ENCODE results near the gene TBC1D1. TPM values are rescaled to one million over a fixed set of nuclear protein-coding genes. Genes with fewer than 3 reads are reported as not detected.

The TBC1D1 gene
- total RNA-seq, 2 donors from 2014 or later = 23.3 to 28.7 TPM

DNA sequence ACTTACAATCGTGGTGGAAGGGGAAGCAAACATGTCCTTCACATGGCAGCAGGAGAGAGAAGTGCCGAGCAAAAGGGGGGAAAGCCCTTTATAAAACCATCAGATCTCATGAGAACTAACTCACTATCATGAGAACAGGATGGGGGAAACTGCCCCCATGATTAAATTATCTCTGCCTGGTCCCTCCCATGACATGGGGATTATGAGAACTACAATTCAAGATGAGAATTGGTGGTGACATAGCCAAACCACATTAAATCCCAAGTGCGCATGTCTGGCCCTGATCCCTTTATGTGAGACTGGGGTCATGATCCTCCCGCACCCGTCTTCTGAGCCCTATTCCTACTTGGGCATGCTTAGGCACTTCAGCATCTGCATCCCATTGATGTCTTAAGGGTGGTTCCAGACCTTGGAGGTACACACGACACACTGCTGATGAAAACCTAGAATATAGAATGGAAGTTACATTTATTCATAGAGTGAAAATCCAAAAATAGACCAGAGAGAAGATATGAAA lies 185.3 kb downstream of the TBC1D1 start:
- ATAC-seq = no peak
- no peaks in the 10 kb centered on the region for H3K36me3 ChIP-seq (replicated peaks in 1 of 2; ENCODE audit: insufficient read depth in 1 of 2, low read depth in 2 of 2)
- H3K4me1 ChIP-seq = peaks cover 30% of the 10 kb centered on the region
- H3K27me3 ChIP-seq = no peaks in the 10 kb centered on the region
- intact Hi-C loops (cut with DNase I) = loop anchor here (10.0 kb wide), 1 partner anchor 99 kb away; no protein-coding TSS in a partner anchor
- DNase-seq = no peak
- TF ChIP-seq, protein P1, sequence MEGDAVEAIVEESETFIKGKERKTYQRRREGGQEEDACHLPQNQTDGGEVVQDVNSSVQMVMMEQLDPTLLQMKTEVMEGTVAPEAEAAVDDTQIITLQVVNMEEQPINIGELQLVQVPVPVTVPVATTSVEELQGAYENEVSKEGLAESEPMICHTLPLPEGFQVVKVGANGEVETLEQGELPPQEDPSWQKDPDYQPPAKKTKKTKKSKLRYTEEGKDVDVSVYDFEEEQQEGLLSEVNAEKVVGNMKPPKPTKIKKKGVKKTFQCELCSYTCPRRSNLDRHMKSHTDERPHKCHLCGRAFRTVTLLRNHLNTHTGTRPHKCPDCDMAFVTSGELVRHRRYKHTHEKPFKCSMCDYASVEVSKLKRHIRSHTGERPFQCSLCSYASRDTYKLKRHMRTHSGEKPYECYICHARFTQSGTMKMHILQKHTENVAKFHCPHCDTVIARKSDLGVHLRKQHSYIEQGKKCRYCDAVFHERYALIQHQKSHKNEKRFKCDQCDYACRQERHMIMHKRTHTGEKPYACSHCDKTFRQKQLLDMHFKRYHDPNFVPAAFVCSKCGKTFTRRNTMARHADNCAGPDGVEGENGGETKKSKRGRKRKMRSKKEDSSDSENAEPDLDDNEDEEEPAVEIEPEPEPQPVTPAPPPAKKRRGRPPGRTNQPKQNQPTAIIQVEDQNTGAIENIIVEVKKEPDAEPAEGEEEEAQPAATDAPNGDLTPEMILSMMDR (IDR thresholded peaks at IDR 0.05) = no peak
- no peak for TF ChIP-seq POLR2A (IDR thresholded peaks at IDR 0.05)
- no peaks in the 10 kb centered on the region for H3K9me3 ChIP-seq
- peak overlapping the region in 1 of 4 donors; percentile 35 for H3K27ac ChIP-seq
- 85 to 91% methylated on average over 6 of the region's 6 CpGs for WGBS, 2 donors
- no peak overlapping the region for H3K4me3 ChIP-seq

DNA sequence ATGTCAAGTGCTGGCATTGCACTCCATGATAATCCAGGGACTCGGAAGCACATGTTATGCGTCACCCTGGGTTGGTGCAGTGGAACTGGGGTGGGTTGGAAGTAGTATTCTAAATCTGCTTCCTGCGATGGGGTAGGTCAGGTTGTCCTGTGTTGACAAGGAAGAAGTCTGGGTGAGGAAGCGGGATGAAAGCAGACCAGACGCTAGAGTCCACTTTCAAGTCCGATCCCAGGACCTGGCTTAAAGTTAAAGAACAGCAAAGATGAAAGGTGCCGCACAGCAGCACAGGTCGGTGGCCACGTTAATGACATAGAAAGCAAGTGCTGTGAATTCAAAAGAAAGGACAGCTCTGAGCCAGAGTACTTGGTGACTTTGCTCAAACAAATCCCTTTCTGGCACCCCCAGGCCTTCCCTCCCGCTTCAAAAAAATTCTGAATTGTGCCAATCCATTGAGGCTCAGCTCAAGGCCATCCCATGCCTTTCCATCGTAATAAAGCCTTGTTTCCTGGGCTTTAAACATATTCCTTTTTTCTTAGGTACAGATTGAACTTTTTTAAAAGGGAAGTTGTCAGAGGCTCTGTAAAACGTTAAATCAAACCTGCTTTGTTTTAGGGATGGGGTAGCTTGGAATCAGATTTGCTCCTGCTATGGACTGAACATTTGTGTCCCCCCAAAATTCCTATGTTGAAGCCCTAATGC lies 187.1 kb downstream of the TBC1D1 start:
- 77 to 91% methylated on average over 12 of the region's 12 CpGs for WGBS, 2 donors
- H3K9me3 ChIP-seq = no peaks in the 10 kb centered on the region
- intact Hi-C loops (cut with DNase I) = loop anchor here (10.0 kb wide), 1 partner anchor 97 kb away; no protein-coding TSS in a partner anchor
- TF ChIP-seq, protein P1 (IDR thresholded peaks at IDR 0.05) = no peak
- TF ChIP-seq POLR2A (IDR thresholded peaks at IDR 0.05) = no peak
- H3K4me1 ChIP-seq = peaks cover 13% of the 10 kb centered on the region
- no peak overlapping the region for H3K4me3 ChIP-seq
- DNase-seq (no peak), ATAC-seq (no peak)
- peak overlapping the region in 3 of 4 donors; percentile 50 to 74 (median 55) for H3K27ac ChIP-seq
- no peaks in the 10 kb centered on the region for H3K27me3 ChIP-seq
- no peaks in the 10 kb centered on the region for H3K36me3 ChIP-seq (replicated peaks in 1 of 2; ENCODE audit: insufficient read depth in 1 of 2, low read depth in 2 of 2)

DNA sequence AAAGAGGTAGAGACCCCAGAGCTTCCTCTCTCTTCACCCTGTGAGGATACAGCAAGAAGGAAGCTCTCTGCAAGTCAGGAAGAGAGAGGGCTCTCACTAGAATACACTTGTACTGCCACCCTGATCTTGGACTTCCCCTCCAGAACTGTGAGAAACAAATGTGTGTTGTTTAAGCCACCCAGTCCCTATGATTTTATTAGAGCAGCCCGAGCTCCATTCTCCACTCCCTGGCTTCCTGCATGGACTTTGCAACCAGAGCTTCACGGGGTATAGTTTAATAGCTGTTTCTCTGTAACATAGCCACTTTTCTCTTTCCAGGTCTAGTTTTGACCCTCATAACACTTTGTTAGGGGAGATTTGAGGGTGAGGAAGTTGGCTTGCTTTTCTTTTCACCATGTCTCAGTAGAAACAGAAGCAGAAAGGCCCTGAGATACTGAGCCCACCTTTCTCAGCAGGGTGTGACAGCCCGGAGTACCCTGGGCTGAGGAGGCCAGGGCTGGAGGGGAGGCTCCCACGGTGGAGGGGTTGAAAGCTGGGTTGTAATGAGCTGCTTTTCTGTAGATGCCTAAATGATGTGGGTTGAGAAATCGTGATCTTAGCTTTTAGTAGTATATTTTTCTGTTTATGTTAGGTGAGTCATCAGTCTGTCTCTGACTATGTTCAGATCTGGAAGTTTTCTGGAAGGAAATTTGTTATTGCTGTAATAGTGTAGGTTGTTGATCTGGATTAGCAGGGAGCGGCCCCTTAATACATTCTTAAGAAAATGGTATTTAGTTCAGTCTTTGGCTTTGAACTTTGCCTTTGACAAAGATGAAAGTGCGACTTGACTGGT lies 187.9 kb downstream of the TBC1D1 start:
- intact Hi-C loops (cut with DNase I) = loop anchor here (10.0 kb wide), 1 partner anchor 96 kb away; no protein-coding TSS in a partner anchor
- Histone ChIP-seq H3K9me3 (no peaks in the 10 kb centered on the region), H3K4me3 (no peak overlapping the region), H3K4me1 (peaks cover 5% of the 10 kb centered on the region), H3K27ac (peak overlapping the region; percentile 40 to 74 (median 52)), H3K27me3 (no peaks in the 10 kb centered on the region), H3K36me3 (replicated peaks in 1 of 2; ENCODE audit: insufficient read depth in 1 of 2, low read depth in 2 of 2) (no peaks in the 10 kb centered on the region)
- 59 to 79% methylated on average over 7 of the region's 7 CpGs for WGBS, 2 donors
- no peak for DNase-seq
- TF ChIP-seq, protein P1 (IDR thresholded peaks at IDR 0.05) = no peak
- TF ChIP-seq POLR2A (IDR thresholded peaks at IDR 0.05) = no peak
- ATAC-seq = no peak

DNA sequence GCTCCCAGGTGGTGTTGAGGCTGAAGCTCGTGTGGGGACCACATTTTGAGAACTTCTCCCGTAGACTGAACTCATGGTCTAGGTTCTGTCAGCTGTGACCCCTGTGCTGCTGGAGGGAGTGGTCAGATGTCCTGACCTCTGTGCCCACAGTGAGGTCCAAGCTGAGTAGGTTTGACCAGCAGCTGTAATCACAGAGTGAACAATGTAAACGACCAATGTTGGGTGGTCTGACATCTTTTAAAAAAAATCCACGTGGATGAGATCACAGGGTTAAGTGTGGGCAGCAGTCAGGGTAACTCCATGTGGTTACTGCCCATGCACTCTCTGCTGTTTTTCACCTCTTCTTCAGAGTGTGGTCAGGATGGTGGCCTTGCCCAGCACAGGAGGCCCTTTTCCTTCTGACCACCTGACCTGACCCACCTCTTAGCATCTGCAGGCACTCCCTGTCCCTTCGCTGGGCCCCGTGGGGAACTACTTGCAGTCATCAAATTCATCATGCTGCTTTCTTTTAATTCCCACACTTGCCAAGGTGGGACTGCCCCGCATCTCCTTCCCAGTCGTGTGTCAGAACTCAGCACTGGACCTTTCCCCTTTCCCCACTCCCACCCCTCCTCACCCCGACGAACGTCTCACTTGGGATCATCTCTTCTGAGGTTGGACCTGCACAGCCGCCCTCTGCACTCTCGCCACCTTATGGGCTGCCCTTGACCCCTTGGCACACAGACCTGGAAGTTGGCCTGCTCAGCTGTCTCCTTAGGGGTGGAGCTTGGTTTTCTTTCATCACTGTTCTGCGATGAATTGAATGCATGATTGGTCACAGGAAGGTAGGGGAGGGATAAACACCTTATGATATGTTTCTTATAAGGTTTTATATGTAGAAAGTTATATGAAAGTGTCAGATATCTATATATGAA lies 189.4 kb downstream of the TBC1D1 start:
- H3K36me3 ChIP-seq (replicated peaks in 1 of 2; ENCODE audit: insufficient read depth in 1 of 2, low read depth in 2 of 2) = no peaks in the 10 kb centered on the region
- intact Hi-C loops (cut with DNase I) = no loop called here
- ATAC-seq = no peak
- H3K27me3 ChIP-seq = no peaks in the 10 kb centered on the region
- DNase-seq = no peak
- TF ChIP-seq, protein P1 (IDR thresholded peaks at IDR 0.05) = no peak
- TF ChIP-seq POLR2A (IDR thresholded peaks at IDR 0.05) = no peak
- no peak overlapping the region for H3K27ac ChIP-seq
- 75 to 76% methylated on average over 14 of the region's 14 CpGs for WGBS, 2 donors
- H3K4me1 ChIP-seq = peaks cover 18% of the 10 kb centered on the region
- H3K9me3 ChIP-seq = no peaks in the 10 kb centered on the region
- no peak overlapping the region for H3K4me3 ChIP-seq

Measured in body of pancreas (tissue), 4 donors.